ENCODE data around the gene ASCL5.

Gene ASCL5

DNA sequence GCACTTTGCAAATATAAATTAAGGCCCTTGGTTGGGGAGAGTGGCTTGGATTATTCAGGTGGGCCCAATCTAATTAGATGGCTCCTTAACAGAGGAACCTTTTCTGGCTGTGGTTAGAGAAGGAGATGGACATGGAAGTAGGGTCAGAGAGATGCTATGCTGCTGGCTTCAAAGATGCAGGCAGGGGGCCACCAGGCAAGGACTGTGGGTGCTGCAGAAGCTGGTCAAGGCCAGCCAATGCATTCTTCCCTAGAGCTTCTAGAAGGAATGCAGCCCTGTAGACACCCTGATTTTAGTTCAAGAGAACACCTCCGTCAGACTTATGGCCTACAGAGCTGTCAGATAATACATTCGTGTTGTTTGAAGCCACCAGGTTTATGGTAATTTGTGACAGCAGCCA is 31.0 kb upstream of the ASCL5 start:
- H3K9me3 Mint-ChIP-seq, result no peaks in the 10 kb centered on the region
- H3K27me3 Mint-ChIP-seq, result peaks cover 32% of the 10 kb centered on the region
- no peak for DNase-seq
- no peak overlapping the region for H3K4me3 Mint-ChIP-seq
- ATAC-seq, result no peak
- peaks cover 15% of the 10 kb centered on the region for H3K4me1 Mint-ChIP-seq
- no peak overlapping the region for H3K27ac Mint-ChIP-seq

DNA sequence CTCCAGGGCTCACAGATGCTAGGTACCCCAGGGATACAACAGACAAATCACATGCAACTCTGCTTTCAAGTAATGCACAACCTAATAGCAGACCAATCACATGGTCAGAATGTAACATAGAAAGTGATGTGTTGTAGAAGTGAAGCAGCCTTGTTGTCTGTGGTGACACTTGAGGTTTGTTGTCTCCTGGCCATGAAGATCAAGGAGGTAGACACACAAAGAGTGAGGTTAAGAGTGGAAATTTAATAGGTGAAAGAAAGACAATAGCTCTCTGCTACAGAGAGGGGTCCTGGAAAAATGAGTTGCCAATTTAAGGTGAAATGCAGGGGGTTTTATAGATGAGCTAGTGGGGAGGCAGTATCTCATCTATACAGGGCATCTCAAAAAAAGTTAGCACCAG is 29.8 kb upstream of the ASCL5 start:
- Mint-ChIP-seq H3K27ac (no peak overlapping the region), H3K4me3 (no peak overlapping the region), H3K9me3 (no peaks in the 10 kb centered on the region), H3K4me1 (peaks cover 21% of the 10 kb centered on the region), H3K27me3 (peaks cover 32% of the 10 kb centered on the region)
- DNase-seq (no peak), ATAC-seq (no peak)

DNA sequence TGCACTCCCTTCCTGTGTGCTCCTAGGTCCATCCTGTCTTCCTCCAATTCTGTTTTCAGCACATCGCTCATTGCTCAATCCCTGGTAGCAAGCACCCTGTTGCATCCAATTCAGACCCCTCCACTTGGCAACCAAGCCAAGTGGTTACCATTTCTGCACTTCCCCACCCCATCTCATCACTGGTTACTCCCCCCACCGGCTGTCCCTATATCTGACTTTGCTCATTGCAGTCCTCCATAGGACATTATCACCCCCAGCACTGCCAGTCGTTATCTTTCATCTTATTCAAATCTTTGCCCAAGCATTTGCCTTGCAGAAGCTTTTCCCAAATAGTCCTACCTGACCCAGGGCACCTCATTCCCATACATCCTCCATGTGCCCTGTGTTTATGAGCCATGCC is 29.4 kb upstream of the ASCL5 start:
- no peak for DNase-seq
- Mint-ChIP-seq H3K9me3 (no peaks in the 10 kb centered on the region), H3K4me3 (no peak overlapping the region), H3K27ac (no peak overlapping the region), H3K27me3 (peaks cover 32% of the 10 kb centered on the region), H3K4me1 (peaks cover 21% of the 10 kb centered on the region)
- ATAC-seq, result no peak

DNA sequence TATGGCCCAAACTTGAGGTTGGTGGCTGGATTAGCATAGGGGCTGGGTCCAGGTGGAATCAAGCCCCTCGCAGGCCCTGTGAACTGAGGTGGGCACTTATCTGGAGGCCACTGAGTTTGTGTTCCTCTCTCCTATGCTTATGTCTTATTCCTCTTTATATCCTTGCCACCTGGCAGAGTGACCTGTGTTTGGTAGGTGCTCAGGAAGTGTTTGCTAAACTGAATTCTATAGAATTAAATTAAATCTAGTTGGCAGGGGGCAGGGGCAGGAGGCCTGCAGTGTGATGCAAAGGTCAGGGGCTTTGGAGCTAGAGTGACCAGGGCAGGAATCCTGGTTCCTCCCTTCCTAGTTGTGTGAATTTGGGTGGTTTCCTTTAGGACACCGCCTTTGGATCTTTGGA is 28.4 kb upstream of the ASCL5 start:
- no peaks in the 10 kb centered on the region for H3K9me3 Mint-ChIP-seq
- DNase-seq, result no peak
- no peak overlapping the region for H3K4me3 Mint-ChIP-seq
- H3K4me1 Mint-ChIP-seq, result peaks cover 21% of the 10 kb centered on the region
- H3K27ac Mint-ChIP-seq, result no peak overlapping the region
- peaks cover 32% of the 10 kb centered on the region for H3K27me3 Mint-ChIP-seq
- no peak for ATAC-seq

DNA sequence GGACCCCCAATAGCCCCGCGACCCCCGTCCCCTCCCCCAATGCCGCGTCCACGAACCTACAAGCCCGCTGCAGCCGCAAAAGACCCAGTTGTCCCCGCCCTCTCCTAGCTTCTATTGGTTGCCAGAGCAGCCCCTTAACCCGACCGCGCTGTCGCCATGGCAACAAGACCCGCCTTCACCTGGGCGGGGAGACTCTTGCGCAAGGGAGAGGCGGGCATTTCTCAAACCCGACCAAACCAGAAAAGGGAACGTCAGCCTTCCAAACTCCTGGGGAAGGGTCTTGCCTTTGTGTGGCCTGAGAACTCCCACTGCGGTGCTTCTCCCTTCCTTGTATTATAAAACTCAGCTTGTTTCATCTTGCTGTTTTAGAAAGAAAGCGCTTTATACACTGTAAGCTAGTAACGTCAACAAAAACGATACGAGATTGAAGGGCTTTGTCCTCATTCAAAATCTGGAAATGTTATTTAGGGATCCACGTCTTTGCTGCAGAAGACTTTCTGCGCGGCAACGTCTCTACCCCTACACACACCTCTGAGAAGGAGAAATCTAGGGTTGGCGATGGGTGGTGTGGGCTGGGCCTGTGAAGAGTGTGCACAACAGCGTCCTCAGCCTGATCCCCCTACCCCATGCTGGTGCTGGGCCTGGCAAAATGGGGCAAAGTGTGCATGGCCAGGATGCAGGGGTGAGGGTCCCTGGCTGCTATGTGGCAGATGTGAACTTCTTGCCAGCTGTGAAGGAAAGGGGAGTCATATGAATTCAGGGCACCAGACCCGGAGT is 27.6 kb upstream of the ASCL5 start, which contains the start of gene TMEM9:
TMEM9 (minus strand) TSS at position 86 of the 777 bp plus-strand sequence. CDS start 551 bp downstream, outside the sequence.
- Mint-ChIP-seq H3K27ac (peak within 1 kb of the TSS; percentile 87 to 88), H3K4me3 (peak within 1 kb of the TSS; percentile 80 to 88), H3K4me1 (peaks cover 21% of the 10 kb centered on the region), H3K9me3 (no peaks in the 10 kb centered on the region), H3K27me3 (peaks cover 32% of the 10 kb centered on the region)
- ATAC-seq (peak; percentile 96), DNase-seq (peak; percentile 97 to 98)

DNA sequence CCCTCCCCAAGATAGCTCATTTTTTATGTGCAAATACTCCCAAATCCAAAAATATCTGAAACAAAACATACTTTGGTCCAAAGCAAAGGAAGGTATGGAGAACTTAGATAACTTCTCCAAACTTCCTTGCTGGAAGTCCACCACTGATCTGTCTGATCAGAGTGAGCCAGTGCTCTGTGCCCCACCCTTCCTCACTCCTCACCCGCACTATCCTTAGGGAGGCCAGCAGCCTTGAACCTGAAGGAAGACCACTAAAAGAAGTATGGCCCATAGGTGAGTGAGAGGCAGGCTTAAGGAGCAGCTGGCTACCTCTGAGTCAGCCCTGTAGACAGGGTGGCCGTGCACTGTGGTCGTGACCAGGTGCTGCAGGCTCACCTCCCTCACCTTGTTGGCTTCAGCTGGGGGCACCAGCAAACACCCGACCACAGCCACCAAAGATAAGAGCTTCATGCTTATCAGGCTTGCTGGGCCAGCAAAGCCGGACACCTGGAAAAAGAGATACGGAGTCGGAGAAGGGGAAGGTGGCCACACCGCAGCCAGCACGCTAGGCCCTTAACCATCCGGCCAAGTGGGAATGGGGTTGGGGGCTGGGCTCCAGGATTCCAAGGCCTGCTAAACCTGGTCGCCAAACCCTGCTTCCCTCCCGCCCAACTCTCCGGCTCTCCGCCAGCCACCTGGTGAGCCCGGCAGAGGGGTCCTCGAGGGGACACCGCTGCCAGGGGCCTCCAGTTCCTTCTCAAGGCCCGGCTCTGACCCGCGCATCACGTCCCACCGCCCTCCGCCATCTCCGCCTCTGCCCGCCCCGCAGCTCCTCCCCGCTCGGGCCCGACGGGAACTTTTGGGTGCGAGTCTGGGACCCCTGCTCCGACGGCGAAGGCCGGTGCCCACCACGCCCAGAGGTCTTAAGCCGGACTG is 26.7 kb upstream of the ASCL5 start:
- H3K27me3 Mint-ChIP-seq, result peaks cover 27% of the 10 kb centered on the region
- peaks cover 21% of the 10 kb centered on the region for H3K4me1 Mint-ChIP-seq
- H3K4me3 Mint-ChIP-seq, result peak overlapping the region; percentile 80 to 88
- H3K9me3 Mint-ChIP-seq, result no peaks in the 10 kb centered on the region
- ATAC-seq, result peak; percentile 86
- peak overlapping the region; percentile 87 to 88 for H3K27ac Mint-ChIP-seq
- no peak for DNase-seq

DNA sequence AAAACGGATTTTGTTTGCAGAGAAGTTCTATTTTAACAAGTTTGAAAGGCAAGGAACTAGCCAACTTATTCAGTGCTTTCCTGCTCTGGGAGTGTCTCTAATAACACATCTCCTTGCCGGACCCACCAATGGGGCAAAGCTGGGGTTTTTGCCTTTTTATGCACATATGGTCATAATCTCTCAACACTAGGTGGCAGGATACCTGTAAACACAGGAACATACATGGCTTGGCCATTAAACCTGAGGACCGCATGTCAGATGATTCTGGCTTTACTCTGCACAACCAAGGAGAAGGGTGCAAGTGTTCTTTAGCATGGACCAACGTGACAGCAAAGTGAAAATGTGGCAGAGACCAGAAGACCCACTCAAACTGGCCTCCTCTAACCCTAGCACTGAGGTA is 22.4 kb upstream of the ASCL5 start:
- Mint-ChIP-seq H3K4me1 (peaks cover 15% of the 10 kb centered on the region), H3K9me3 (no peaks in the 10 kb centered on the region), H3K27ac (peak overlapping the region in 1 of 2 donors; percentile 27), H3K27me3 (no peaks in the 10 kb centered on the region), H3K4me3 (no peak overlapping the region)
- DNase-seq (peak in 1 of 2 donors; percentile 7), ATAC-seq (peak; percentile 19)

DNA sequence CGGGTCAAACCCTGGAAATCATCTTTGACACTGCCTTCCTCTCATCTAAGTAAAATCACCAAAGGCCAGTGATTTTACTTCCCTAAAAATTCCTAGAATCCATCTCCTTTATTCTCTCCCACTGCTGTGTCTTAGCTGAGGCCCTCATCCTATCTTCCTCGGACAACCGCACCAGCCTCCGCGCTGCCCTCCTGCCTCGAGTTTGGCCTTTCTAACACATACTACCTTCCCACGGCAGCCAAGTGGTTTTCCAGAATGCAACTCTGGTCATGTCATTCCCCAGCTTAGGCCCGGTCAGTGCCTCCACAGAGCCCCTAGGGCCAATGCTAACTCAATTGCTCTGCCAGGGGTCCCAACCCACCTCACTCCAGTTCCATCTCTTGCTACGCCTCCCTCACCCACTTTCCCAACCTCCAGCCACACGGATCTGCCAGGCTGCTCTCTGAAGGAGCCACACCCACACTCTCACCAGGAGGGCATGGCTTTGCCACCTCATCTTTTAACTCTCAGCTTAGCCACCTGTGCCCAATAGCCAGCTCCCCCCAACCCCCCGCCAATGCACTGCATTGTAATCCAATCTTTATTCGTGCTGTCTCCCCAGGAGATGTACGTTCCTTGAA is 20.5 kb upstream of the ASCL5 start:
- Mint-ChIP-seq H3K27ac (peak overlapping the region; percentile 3 to 14), H3K27me3 (no peaks in the 10 kb centered on the region), H3K4me3 (no peak overlapping the region), H3K9me3 (no peaks in the 10 kb centered on the region), H3K4me1 (peaks cover 2% of the 10 kb centered on the region)
- no peak for DNase-seq
- ATAC-seq, result no peak

DNA sequence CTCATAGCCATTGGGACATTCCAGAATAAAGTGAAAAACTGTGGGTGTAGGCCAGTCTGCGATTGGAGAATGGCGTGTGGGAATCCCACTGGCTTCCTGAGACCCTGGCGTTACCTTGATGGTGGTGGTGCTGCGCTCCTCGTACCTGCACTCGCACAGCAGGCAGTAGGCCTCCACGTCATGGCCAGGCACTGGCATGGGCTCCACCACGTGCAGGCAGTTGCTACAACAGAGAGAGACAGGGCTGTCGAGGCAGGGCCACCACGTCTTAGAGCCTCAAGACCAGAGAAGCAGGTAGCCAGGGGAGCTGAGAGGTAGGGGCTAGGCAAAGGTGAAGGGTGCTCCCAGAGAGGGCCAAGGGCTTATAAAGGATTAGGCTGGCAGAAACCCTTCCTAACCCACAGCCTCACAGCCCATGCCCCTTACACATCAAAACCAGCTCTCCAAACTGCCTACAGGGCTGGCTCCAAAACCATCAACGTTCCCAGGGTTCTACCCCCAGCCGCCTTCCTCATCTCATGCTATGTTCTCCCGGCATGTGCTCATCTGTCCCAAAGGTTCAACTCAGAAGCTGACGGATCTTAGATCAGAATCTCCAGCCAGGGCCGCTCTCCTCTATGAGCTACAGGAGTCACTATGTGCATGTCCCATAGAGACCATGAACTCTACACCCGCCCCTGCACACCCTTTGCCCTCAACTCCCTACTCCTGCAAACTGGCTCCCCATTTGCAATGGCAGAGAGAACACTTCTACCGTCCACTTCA is 19.8 kb upstream of the ASCL5 start:
- no peak overlapping the region for H3K4me3 Mint-ChIP-seq
- H3K9me3 Mint-ChIP-seq, result no peaks in the 10 kb centered on the region
- H3K27me3 Mint-ChIP-seq, result no peaks in the 10 kb centered on the region
- peak overlapping the region in 1 of 2 donors; percentile 59 for H3K27ac Mint-ChIP-seq
- DNase-seq (no peak), ATAC-seq (no peak)
- no peaks in the 10 kb centered on the region for H3K4me1 Mint-ChIP-seq

DNA sequence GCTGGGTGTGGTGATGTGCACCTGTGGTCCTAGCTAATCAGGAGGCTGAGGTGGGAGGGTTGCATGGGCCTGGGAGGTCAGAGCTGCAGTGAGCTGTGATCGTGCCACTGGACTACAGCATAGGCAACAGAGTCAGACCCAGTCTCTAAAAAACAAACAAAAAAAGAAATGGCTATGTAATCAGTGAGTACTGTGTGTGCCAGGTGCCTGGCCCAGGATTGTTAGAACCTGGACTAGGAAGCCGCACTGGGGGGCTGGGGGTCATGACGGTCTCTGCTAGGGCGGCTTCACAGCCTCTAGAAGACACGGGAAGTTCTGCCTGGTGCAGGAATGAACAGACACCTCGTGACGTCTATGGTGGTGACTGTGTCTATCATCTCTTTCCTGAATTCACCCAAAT is 18.8 kb upstream of the ASCL5 start:
- Mint-ChIP-seq H3K4me3 (no peak overlapping the region), H3K27ac (peak overlapping the region in 1 of 2 donors; percentile 30), H3K27me3 (no peaks in the 10 kb centered on the region), H3K4me1 (no peaks in the 10 kb centered on the region), H3K9me3 (no peaks in the 10 kb centered on the region)
- ATAC-seq (no peak), DNase-seq (no peak)

DNA sequence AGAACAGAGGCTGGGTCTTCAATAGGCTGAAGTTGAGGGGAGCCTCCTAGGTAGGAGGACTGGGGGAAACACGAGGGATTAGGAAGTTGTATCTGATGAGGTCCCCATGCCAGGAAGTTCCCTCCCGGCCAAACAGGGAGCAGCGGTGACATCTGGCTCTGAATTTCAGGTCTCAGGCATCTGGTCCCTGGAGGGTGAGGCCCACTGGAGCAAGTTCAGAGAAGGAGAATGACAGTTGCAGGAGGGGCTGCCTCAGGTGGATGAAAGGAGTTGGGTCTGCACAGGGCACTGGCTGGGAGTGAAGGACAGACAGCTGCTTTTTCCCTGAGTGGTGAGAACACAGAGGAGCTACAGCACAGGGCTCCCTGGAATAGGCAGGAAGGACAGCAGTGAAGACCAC is 18.1 kb upstream of the ASCL5 start:
- Mint-ChIP-seq H3K9me3 (no peaks in the 10 kb centered on the region), H3K4me1 (no peaks in the 10 kb centered on the region), H3K27me3 (no peaks in the 10 kb centered on the region), H3K4me3 (no peak overlapping the region), H3K27ac (peak overlapping the region in 1 of 2 donors; percentile 77)
- no peak for ATAC-seq
- no peak for DNase-seq

DNA sequence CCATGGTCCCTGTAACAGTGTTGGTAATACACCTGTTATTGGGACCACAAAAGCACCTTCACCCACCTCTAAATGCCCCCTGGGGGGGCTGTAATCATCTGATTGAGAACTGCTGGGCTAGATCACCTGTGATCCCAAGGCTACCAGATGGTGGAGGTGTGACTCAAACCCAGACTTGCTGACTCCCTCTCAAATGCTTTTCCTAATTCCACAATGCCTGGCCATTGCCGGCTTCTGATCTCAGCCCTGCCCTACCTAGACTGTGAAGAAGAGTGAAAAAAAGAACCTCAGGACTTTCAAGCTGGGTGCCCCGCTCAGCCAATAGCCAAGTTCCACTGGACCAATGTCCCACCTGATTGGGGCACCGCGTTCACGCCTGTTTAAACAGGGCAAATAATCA is 17.7 kb upstream of the ASCL5 start:
- no peak overlapping the region for H3K4me3 Mint-ChIP-seq

DNA sequence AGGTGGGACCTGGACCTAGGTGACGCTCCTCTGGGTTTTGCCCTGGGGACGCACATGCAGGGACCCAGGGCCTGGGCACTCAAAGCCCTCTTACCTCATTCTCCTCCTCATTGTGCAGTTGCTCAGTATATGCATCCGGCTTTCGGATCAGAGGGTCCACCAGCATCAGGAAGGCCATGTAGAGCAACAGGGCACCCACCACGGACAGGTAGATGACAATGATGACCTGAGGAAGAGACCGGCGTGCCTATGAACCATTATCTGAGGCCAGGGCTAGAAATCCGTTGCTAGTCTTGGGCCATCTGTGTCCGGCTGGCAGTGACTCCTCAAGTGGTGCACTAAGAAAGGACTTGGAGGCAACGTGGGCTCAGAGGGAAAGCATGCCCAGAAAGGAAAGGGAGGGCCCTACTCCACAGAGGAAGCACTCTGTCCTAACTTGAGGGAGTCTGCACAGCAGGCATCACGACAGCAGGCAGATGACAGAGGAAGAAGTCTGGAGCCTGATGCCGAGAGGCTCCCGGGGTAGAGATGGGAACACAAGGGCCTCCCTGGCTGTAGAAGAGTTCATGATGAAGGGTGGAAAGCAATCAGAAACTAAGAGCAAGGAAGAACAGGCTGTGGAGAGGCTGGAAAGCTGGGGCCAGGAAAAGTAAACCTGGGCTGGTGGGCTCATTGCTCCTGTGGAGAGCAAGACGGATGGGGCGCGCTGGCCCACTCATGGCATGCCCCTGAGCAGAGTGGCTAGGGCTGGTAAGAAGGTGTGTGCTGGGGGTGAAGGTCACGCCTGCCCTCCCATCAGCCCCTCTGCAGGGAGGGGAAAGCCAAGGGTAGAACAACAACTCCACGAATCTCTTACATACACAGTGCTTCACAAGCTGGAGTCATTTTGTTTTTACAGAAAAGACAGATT is 17.0 kb upstream of the ASCL5 start:
- H3K9me3 Mint-ChIP-seq, result no peaks in the 10 kb centered on the region
- H3K27me3 Mint-ChIP-seq, result no peaks in the 10 kb centered on the region
- no peaks in the 10 kb centered on the region for H3K4me1 Mint-ChIP-seq
- no peak overlapping the region for H3K27ac Mint-ChIP-seq
- no peak overlapping the region for H3K4me3 Mint-ChIP-seq
- ATAC-seq, result no peak
- no peak for DNase-seq

More for the DNA sequence above, 17.7 kb upstream of the ASCL5 start:
- no peaks in the 10 kb centered on the region for H3K27me3 Mint-ChIP-seq
- H3K27ac Mint-ChIP-seq, result peak overlapping the region in 1 of 2 donors; percentile 77
- DNase-seq (no peak), ATAC-seq (no peak)
- H3K4me1 Mint-ChIP-seq, result no peaks in the 10 kb centered on the region
- no peaks in the 10 kb centered on the region for H3K9me3 Mint-ChIP-seq
